ENCODE results near the gene EML3. TPM values are rescaled to one million over a fixed set of nuclear protein-coding genes. Genes with fewer than 3 reads are reported as not detected.

EML3 gene
- polyA plus RNA-seq, 1 donor (not counting 4 experiments of a cell fraction or from before 2014, with no cell fraction given), result 13.6 TPM

DNA sequence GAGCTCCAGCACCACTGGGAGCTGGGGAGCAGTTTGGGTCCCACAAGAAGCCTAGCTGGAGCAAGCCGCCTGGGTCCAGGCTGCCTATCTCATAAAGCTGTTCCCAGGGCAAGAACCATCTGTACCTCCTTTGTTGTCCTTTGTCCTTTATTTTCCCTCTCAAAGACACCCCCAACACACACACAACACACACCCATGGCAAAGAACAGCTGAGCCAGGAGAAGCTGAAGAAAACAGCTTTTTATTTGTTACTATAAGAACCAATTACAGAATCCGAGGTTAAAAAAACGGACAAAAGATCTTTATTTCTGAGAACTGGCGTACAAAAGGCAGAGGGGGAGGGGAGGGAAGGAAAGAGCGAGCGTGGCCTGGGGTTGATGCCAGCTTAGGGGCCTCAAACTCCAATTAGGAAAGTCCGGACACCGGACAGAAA, 19.6 kb downstream of the EML3 start:
- no peak overlapping the region for H3K4me3 ChIP-seq (ENCODE audit: control insufficient read depth in 2 of 3, extremely low read depth in 1 of 3, insufficient read depth in 2 of 3, low read depth in 1 of 3, low read length in 3 of 3)
- no peak overlapping the region for H3K27ac ChIP-seq (ENCODE audit: control insufficient read depth, insufficient read depth, low read length)

DNA sequence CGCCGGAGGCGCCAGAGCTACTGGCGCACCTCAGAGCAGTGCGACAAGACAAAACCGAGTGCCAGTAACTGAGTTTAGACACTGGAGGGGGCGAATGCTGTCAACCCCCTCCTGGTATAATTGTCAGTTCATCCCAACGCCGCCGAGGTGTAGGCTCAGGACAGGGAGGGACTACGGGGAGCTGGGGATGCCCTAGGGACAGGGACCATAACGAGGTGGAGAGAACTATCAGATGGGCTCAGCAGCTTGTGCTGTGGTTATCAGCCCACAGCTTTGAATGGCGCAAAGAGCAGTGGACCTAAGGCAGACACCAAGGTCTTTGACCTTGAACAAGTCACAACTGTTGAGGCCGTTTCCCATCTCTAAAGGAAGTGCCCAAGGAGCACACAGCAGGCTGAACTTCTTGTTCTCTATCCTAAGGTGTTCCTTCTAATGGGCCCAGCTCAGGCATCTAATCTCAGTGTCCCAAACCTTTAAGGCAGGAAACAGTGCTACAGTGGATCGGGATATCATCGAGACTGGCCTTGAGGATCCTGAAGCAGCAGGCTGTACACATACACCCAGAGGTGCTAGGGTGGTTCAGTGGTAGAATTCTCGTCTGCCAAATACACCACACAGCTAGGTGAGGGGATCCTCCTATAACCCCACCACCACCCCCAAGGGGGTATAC, 20.3 kb downstream of the EML3 start:
- DNase-seq (ENCODE audit: low read depth, low spot score) (no peak), FAIRE-seq (no peak)
- TF ChIP-seq, protein P1, sequence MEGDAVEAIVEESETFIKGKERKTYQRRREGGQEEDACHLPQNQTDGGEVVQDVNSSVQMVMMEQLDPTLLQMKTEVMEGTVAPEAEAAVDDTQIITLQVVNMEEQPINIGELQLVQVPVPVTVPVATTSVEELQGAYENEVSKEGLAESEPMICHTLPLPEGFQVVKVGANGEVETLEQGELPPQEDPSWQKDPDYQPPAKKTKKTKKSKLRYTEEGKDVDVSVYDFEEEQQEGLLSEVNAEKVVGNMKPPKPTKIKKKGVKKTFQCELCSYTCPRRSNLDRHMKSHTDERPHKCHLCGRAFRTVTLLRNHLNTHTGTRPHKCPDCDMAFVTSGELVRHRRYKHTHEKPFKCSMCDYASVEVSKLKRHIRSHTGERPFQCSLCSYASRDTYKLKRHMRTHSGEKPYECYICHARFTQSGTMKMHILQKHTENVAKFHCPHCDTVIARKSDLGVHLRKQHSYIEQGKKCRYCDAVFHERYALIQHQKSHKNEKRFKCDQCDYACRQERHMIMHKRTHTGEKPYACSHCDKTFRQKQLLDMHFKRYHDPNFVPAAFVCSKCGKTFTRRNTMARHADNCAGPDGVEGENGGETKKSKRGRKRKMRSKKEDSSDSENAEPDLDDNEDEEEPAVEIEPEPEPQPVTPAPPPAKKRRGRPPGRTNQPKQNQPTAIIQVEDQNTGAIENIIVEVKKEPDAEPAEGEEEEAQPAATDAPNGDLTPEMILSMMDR (optimal IDR thresholded peaks at IDR 0.05 in 1 of 3, IDR thresholded peaks at IDR 0.05 in 1 of 3, conservative IDR thresholded peaks at IDR 0.05 in 1 of 3; ENCODE audit: extremely low read depth in 1 of 3, insufficient read depth in 2 of 3, low read length in 3 of 3), result no peak
- no peak for TF ChIP-seq EZH2 (IDR thresholded peaks at IDR 0.05; ENCODE audit: low read length)
- Histone ChIP-seq H3K27me3 (ENCODE audit: control insufficient read depth, extremely low read depth, insufficient read depth, low read length) (no peaks in the 10 kb centered on the region), H4K20me1 (ENCODE audit: control insufficient read depth, extremely low read depth, insufficient read depth, low read length) (peaks cover 2% of the 10 kb centered on the region), H3K4me3 (ENCODE audit: control insufficient read depth in 2 of 3, extremely low read depth in 1 of 3, insufficient read depth in 2 of 3, low read depth in 1 of 3, low read length in 3 of 3) (peak overlapping the region; percentile 61 to 91 (median 70)), H3K79me2 (ENCODE audit: control insufficient read depth, insufficient read depth, low read length) (peaks cover 28% of the 10 kb centered on the region), H3K9me3 (ENCODE audit: control insufficient read depth, low read depth, low read length) (no peaks in the 10 kb centered on the region), H3K27ac (ENCODE audit: control insufficient read depth, insufficient read depth, low read length) (peak overlapping the region; percentile 63), H3K9ac (ENCODE audit: control insufficient read depth, extremely low read depth, insufficient read depth, low read length) (peak overlapping the region; percentile 94), H3K9me1 (ENCODE audit: control insufficient read depth, extremely low read depth, insufficient read depth, low read length) (no peaks in the 10 kb centered on the region), H3K4me2 (ENCODE audit: control insufficient read depth, extremely low read depth, insufficient read depth, low read depth, low read length) (peak overlapping the region; percentile 84), H2AFZ (ENCODE audit: control insufficient read depth, low read length) (peak overlapping the region; percentile 80), H3K36me3 (ENCODE audit: control insufficient read depth in 2 of 2, extremely low read depth in 1 of 2, insufficient read depth in 2 of 2, low read length in 2 of 2) (peaks cover 36 to 48% of the 10 kb centered on the region in 2 experiments), H3K4me1 (ENCODE audit: control insufficient read depth, extremely low read depth, insufficient read depth, low read length) (peaks cover 14% of the 10 kb centered on the region)
- dilution Hi-C loops (cut with MboI; ENCODE audit: extremely low pct_ligation_motif_present, low sequenced_read_pairs), result no loop called here

More for the DNA sequence above, 19.6 kb downstream of the EML3 start:
- no peak overlapping the region for H2AFZ ChIP-seq (ENCODE audit: control insufficient read depth, low read length)
- H3K27me3 ChIP-seq (ENCODE audit: control insufficient read depth, extremely low read depth, insufficient read depth, low read length), result no peaks in the 10 kb centered on the region
- TF ChIP-seq, protein P1 (optimal IDR thresholded peaks at IDR 0.05 in 1 of 3, IDR thresholded peaks at IDR 0.05 in 1 of 3, conservative IDR thresholded peaks at IDR 0.05 in 1 of 3; ENCODE audit: extremely low read depth in 1 of 3, insufficient read depth in 2 of 3, low read length in 3 of 3), result no peak
- TF ChIP-seq EZH2 (IDR thresholded peaks at IDR 0.05; ENCODE audit: low read length), result no peak
- H4K20me1 ChIP-seq (ENCODE audit: control insufficient read depth, extremely low read depth, insufficient read depth, low read length), result peaks cover 2% of the 10 kb centered on the region
- no peak overlapping the region for H3K4me2 ChIP-seq (ENCODE audit: control insufficient read depth, extremely low read depth, insufficient read depth, low read depth, low read length)
- no peak for FAIRE-seq
- peaks cover 40 to 56% of the 10 kb centered on the region in 2 experiments for H3K36me3 ChIP-seq (ENCODE audit: control insufficient read depth in 2 of 2, extremely low read depth in 1 of 2, insufficient read depth in 2 of 2, low read length in 2 of 2)
- DNase-seq (ENCODE audit: low read depth, low spot score), result no peak
- H3K9me3 ChIP-seq (ENCODE audit: control insufficient read depth, low read depth, low read length), result no peaks in the 10 kb centered on the region
- H3K4me1 ChIP-seq (ENCODE audit: control insufficient read depth, extremely low read depth, insufficient read depth, low read length), result peaks cover 14% of the 10 kb centered on the region
- no peak overlapping the region for H3K9ac ChIP-seq (ENCODE audit: control insufficient read depth, extremely low read depth, insufficient read depth, low read length)
- H3K9me1 ChIP-seq (ENCODE audit: control insufficient read depth, extremely low read depth, insufficient read depth, low read length), result no peaks in the 10 kb centered on the region
- peaks cover 34% of the 10 kb centered on the region for H3K79me2 ChIP-seq (ENCODE audit: control insufficient read depth, insufficient read depth, low read length)
- dilution Hi-C loops (cut with MboI; ENCODE audit: extremely low pct_ligation_motif_present, low sequenced_read_pairs), result no loop called here

Measured in keratinocyte (primary cell).